ENCODE data around the gene LRRC8D.
"Not testable (repeated sequence)": the region's sequence is repeated elsewhere in the genome, so short reads cannot be mapped to it uniquely, and the experiment has no call there.

LRRC8D gene

GRCh38 chr1:89975540-89976125 lies 154.8 kb downstream of the LRRC8D start:
- no peak overlapping the region for H2BK5ac ChIP-seq (ENCODE audit: low read length)
- no peak overlapping the region for H3K4me3 ChIP-seq (ENCODE audit: low read length in 2 of 2)
- no peak overlapping the region for H2BK120ac ChIP-seq (ENCODE audit: low read depth, low read length)
- no peak overlapping the region for H3K23ac ChIP-seq (ENCODE audit: low read depth, low read length, poor library complexity)
- no peak overlapping the region for H2BK12ac ChIP-seq (ENCODE audit: low read length)
- H2BK15ac ChIP-seq (ENCODE audit: low read length) = no peak overlapping the region
- H3K36me3 ChIP-seq (replicated peaks in 1 of 2; ENCODE audit: control insufficient read depth in 2 of 2, insufficient read depth in 2 of 2, low read length in 2 of 2) = no peaks in the 10 kb centered on the region
- DNase-seq (ENCODE audit: low spot score) = no peak
- no peaks in the 10 kb centered on the region for H3K79me1 ChIP-seq (ENCODE audit: low read depth, low read length)
- no peaks in the 10 kb centered on the region for H3K4me1 ChIP-seq (ENCODE audit: control insufficient read depth in 2 of 2, insufficient read depth in 1 of 2, low read depth in 1 of 2, low read length in 2 of 2)
- H3K27ac ChIP-seq (replicated peaks; ENCODE audit: low read length) = no peak overlapping the region
- no peak overlapping the region for H3K14ac ChIP-seq (ENCODE audit: low read length)
- H3K27me3 ChIP-seq (ENCODE audit: control insufficient read depth in 3 of 3, insufficient read depth in 3 of 3, low read depth in 1 of 3, low read length in 3 of 3) = no peaks in the 10 kb centered on the region
- no peaks in the 10 kb centered on the region for H3K9me3 ChIP-seq (replicated peaks in 1 of 2; ENCODE audit: control insufficient read depth in 2 of 2, insufficient read depth in 1 of 2, low read depth in 1 of 2, low read length in 2 of 2)
- no peak overlapping the region for H4K91ac ChIP-seq (ENCODE audit: low read depth, low read length, poor library complexity)
- no peak overlapping the region for H3K4me2 ChIP-seq (ENCODE audit: insufficient read depth, low read length, poor library complexity, severe bottlenecking)
- no peak overlapping the region for H3K4ac ChIP-seq (ENCODE audit: low read length)
- no CpG with 5 or more reads among the region's 4 CpGs for WGBS, 2 donors (ENCODE audit: extremely low coverage in 2 of 2, insufficient read length in 2 of 2, insufficient replicate concordance in 1 of 2)
- no peak overlapping the region for H2AK5ac ChIP-seq (ENCODE audit: low read depth, low read length)
- no peak overlapping the region for H2AFZ ChIP-seq (ENCODE audit: low read length)
- H4K8ac ChIP-seq (ENCODE audit: low read depth, low read length) = no peak overlapping the region
- H3K18ac ChIP-seq (ENCODE audit: low read length) = no peak overlapping the region
- H3K9ac ChIP-seq (ENCODE audit: low read depth, low read length, poor library complexity) = no peak overlapping the region

GRCh38 chr1:89978755-89979154 lies 157.9 kb downstream of the LRRC8D start:
- Histone ChIP-seq H3K9ac (ENCODE audit: low read depth, low read length, poor library complexity) (no peak overlapping the region), H2AK5ac (ENCODE audit: low read depth, low read length) (no peak overlapping the region), H3K4me3 (ENCODE audit: low read length in 2 of 2) (no peak overlapping the region), H2BK5ac (ENCODE audit: low read length) (no peak overlapping the region), H2BK15ac (ENCODE audit: low read length) (no peak overlapping the region), H3K79me1 (ENCODE audit: low read depth, low read length) (no peaks in the 10 kb centered on the region), H3K27me3 (ENCODE audit: control insufficient read depth in 3 of 3, insufficient read depth in 3 of 3, low read depth in 1 of 3, low read length in 3 of 3) (no peaks in the 10 kb centered on the region), H3K9me3 (replicated peaks in 1 of 2; ENCODE audit: control insufficient read depth in 2 of 2, insufficient read depth in 1 of 2, low read depth in 1 of 2, low read length in 2 of 2) (no peaks in the 10 kb centered on the region), H3K18ac (ENCODE audit: low read length) (no peak overlapping the region), H3K4me1 (ENCODE audit: control insufficient read depth in 2 of 2, insufficient read depth in 1 of 2, low read depth in 1 of 2, low read length in 2 of 2) (no peaks in the 10 kb centered on the region), H4K91ac (ENCODE audit: low read depth, low read length, poor library complexity) (no peak overlapping the region), H3K27ac (replicated peaks; ENCODE audit: low read length) (no peak overlapping the region), H3K36me3 (replicated peaks in 1 of 2; ENCODE audit: control insufficient read depth in 2 of 2, insufficient read depth in 2 of 2, low read length in 2 of 2) (no peaks in the 10 kb centered on the region), H3K14ac (ENCODE audit: low read length) (no peak overlapping the region), H3K23ac (ENCODE audit: low read depth, low read length, poor library complexity) (no peak overlapping the region), H4K8ac (ENCODE audit: low read depth, low read length) (no peak overlapping the region), H2AFZ (ENCODE audit: low read length) (no peak overlapping the region), H2BK120ac (ENCODE audit: low read depth, low read length) (no peak overlapping the region), H3K4ac (ENCODE audit: low read length) (no peak overlapping the region), H2BK12ac (ENCODE audit: low read length) (no peak overlapping the region), H3K4me2 (ENCODE audit: insufficient read depth, low read length, poor library complexity, severe bottlenecking) (no peak overlapping the region)
- no peak for DNase-seq (ENCODE audit: low spot score)
- no CpG with 5 or more reads among the region's 1 CpG for WGBS, 2 donors (ENCODE audit: extremely low coverage in 2 of 2, insufficient read length in 2 of 2, insufficient replicate concordance in 1 of 2)

GRCh38 chr1:89980605-89981004 lies 159.8 kb downstream of the LRRC8D start:
- no CpG with 5 or more reads among the region's 4 CpGs for WGBS, 2 donors (ENCODE audit: extremely low coverage in 2 of 2, insufficient read length in 2 of 2, insufficient replicate concordance in 1 of 2)

GRCh38 chr1:89982846-89983245 lies 162.0 kb downstream of the LRRC8D start:
- H3K27me3 ChIP-seq (ENCODE audit: control insufficient read depth in 3 of 3, insufficient read depth in 3 of 3, low read depth in 1 of 3, low read length in 3 of 3); H3K9me3 ChIP-seq (replicated peaks in 1 of 2; ENCODE audit: control insufficient read depth in 2 of 2, insufficient read depth in 1 of 2, low read depth in 1 of 2, low read length in 2 of 2); H2AK5ac ChIP-seq (ENCODE audit: low read depth, low read length); H2BK12ac ChIP-seq (ENCODE audit: low read length); H2BK120ac ChIP-seq (ENCODE audit: low read depth, low read length); H2AFZ ChIP-seq (ENCODE audit: low read length); H3K23ac ChIP-seq (ENCODE audit: low read depth, low read length, poor library complexity); H3K14ac ChIP-seq (ENCODE audit: low read length); H3K4me1 ChIP-seq (ENCODE audit: control insufficient read depth in 2 of 2, insufficient read depth in 1 of 2, low read depth in 1 of 2, low read length in 2 of 2); H2BK15ac ChIP-seq (ENCODE audit: low read length); H3K79me1 ChIP-seq (ENCODE audit: low read depth, low read length); H3K9ac ChIP-seq (ENCODE audit: low read depth, low read length, poor library complexity); H3K36me3 ChIP-seq (replicated peaks in 1 of 2; ENCODE audit: control insufficient read depth in 2 of 2, insufficient read depth in 2 of 2, low read length in 2 of 2); H3K4me3 ChIP-seq (ENCODE audit: low read length in 2 of 2); H4K91ac ChIP-seq (ENCODE audit: low read depth, low read length, poor library complexity); H3K27ac ChIP-seq (replicated peaks; ENCODE audit: low read length); H2BK5ac ChIP-seq (ENCODE audit: low read length); H4K8ac ChIP-seq (ENCODE audit: low read depth, low read length); H3K4me2 ChIP-seq (ENCODE audit: insufficient read depth, low read length, poor library complexity, severe bottlenecking); H3K4ac ChIP-seq (ENCODE audit: low read length); H3K18ac ChIP-seq (ENCODE audit: low read length); DNase-seq (ENCODE audit: low spot score): not testable (repeated sequence)
- no CpG with 5 or more reads among the region's 2 CpGs for WGBS, 2 donors (ENCODE audit: extremely low coverage in 2 of 2, insufficient read length in 2 of 2, insufficient replicate concordance in 1 of 2)

More at GRCh38 chr1:89980605-89981004, 159.8 kb downstream of the LRRC8D start:
- H2BK15ac ChIP-seq (ENCODE audit: low read length) = no peak overlapping the region
- H3K14ac ChIP-seq (ENCODE audit: low read length) = no peak overlapping the region
- no peak for DNase-seq (ENCODE audit: low spot score)
- H3K79me1 ChIP-seq (ENCODE audit: low read depth, low read length) = no peaks in the 10 kb centered on the region
- no peak overlapping the region for H2BK120ac ChIP-seq (ENCODE audit: low read depth, low read length)
- no peak overlapping the region for H3K23ac ChIP-seq (ENCODE audit: low read depth, low read length, poor library complexity)
- H2BK12ac ChIP-seq (ENCODE audit: low read length) = no peak overlapping the region
- no peak overlapping the region for H3K4ac ChIP-seq (ENCODE audit: low read length)
- no peaks in the 10 kb centered on the region for H3K4me1 ChIP-seq (ENCODE audit: control insufficient read depth in 2 of 2, insufficient read depth in 1 of 2, low read depth in 1 of 2, low read length in 2 of 2)
- no peak overlapping the region for H4K8ac ChIP-seq (ENCODE audit: low read depth, low read length)
- H3K27me3 ChIP-seq (ENCODE audit: control insufficient read depth in 3 of 3, insufficient read depth in 3 of 3, low read depth in 1 of 3, low read length in 3 of 3) = no peaks in the 10 kb centered on the region
- H2BK5ac ChIP-seq (ENCODE audit: low read length) = no peak overlapping the region
- no peaks in the 10 kb centered on the region for H3K9me3 ChIP-seq (replicated peaks in 1 of 2; ENCODE audit: control insufficient read depth in 2 of 2, insufficient read depth in 1 of 2, low read depth in 1 of 2, low read length in 2 of 2)
- H3K9ac ChIP-seq (ENCODE audit: low read depth, low read length, poor library complexity) = no peak overlapping the region
- H3K4me2 ChIP-seq (ENCODE audit: insufficient read depth, low read length, poor library complexity, severe bottlenecking) = no peak overlapping the region
- no peaks in the 10 kb centered on the region for H3K36me3 ChIP-seq (replicated peaks in 1 of 2; ENCODE audit: control insufficient read depth in 2 of 2, insufficient read depth in 2 of 2, low read length in 2 of 2)
- no peak overlapping the region for H3K27ac ChIP-seq (replicated peaks; ENCODE audit: low read length)
- no peak overlapping the region for H2AK5ac ChIP-seq (ENCODE audit: low read depth, low read length)
- no peak overlapping the region for H3K4me3 ChIP-seq (ENCODE audit: low read length in 2 of 2)
- H3K18ac ChIP-seq (ENCODE audit: low read length) = no peak overlapping the region
- H4K91ac ChIP-seq (ENCODE audit: low read depth, low read length, poor library complexity) = no peak overlapping the region
- H2AFZ ChIP-seq (ENCODE audit: low read length) = no peak overlapping the region
